Body of pancreas (tissue), 4 donors: Measurements from ENCODE around the gene TMEM184B. TPM values are rescaled to one million over a fixed set of nuclear protein-coding genes. Genes with fewer than 3 reads are reported as not detected.

ENCODE experiments used
- ATAC-seq: fragments of 150-250 bp; one replicate; pipeline ENCODE4 v1.9.1; 2016
- DNase-seq, 4 donors: peaks; one replicate each; pipeline ENCODE4 v3.0.0-alpha.2; 2019
- H3K27ac ChIP-seq, 4 donors: fragments of 200-600 bp; sonication (generic); 1 replicate in 3 of 4; 2 replicates in 1 of 4; pipeline versions ENCODE4 v1.5.1 to v1.6.1; 2016 to 2019; ENCODE audit warnings: mild to moderate bottlenecking in 1 of 4, mixed read lengths in 1 of 4, moderate library complexity in 1 of 4
- H3K27me3 ChIP-seq, 2 donors: fragments of 200-600 bp; sonication (generic); one replicate each; pipeline ENCODE4 v1.6.0; 2016; ENCODE audit warnings: mild to moderate bottlenecking in 1 of 2
- H3K36me3 ChIP-seq, 2 donors: fragments of 200-600 bp; sonication (generic); replicated peaks in 1 of 2; 2 replicates each; pipeline ENCODE4 v1.5.1; 2016; ENCODE audit warnings: low read depth in 2 of 2; ENCODE audit not compliant: insufficient read depth in 1 of 2
- H3K4me1 ChIP-seq: fragments of 200-600 bp; sonication (generic); one replicate; pipeline ENCODE4 v1.6.0; 2016
- H3K4me3 ChIP-seq, 2 donors: fragments of 200-600 bp; sonication (generic); 1 replicate in 1 of 2; 2 replicates in 1 of 2; pipeline ENCODE4 v1.5.1; 2016 to 2019
- H3K9me3 ChIP-seq, 3 donors: fragments of 200-600 bp; sonication (generic); 1 replicate in 2 of 3; 2 replicates in 1 of 3; pipeline ENCODE4 v1.5.1; 2016
- CTCF ChIP-seq, 7 experiments: fragments of 450-650 bp in 4 of 7; fragments of 200-600 bp in 3 of 7; sonication (generic) in 3 of 7; IDR thresholded peaks; one replicate each; pipeline ENCODE4 v1.5.1; 2016 to 2019; ENCODE audit warnings: antibody characterized with exemption in 7 of 7
- POLR2A ChIP-seq, 3 donors: fragments of 450-650 bp; IDR thresholded peaks; one replicate each; pipeline ENCODE4 v1.6.1; 2016; ENCODE audit warnings: antibody characterized with exemption in 3 of 3, mild to moderate bottlenecking in 2 of 3
- WGBS, 2 donors: methylation state at CpG; one replicate each; pipeline ENCODE4 v1.1.5; 2017; 5-methylcytosine and 5-hydroxymethylcytosine counted together
- intact Hi-C: fragments of 100-400 bp; cut with DNase I; formaldehyde crosslinking; loops from one replicate; pipeline ENCODE4 v1.15.1; 2023
- total RNA-seq, 2 donors: library from RNA; depleted of rRNA; stranded (reverse); fragments of >200 nt; gene quantifications; one replicate each; pipeline ENCODE4 v1.1.0, GENCODE V29; 2016

The TMEM184B gene
- total RNA-seq, 2 donors from 2014 or later, result 28.7 to 31.4 TPM

- no peak overlapping the region for H3K27ac ChIP-seq
These were observed 26.9 kb upstream of the TMEM184B start for GRCh38 chr22:38299770-38300102.

GRCh38 chr22:38298312-38299005 lies 25.6 kb upstream of the TMEM184B start:
- WGBS, 2 donors, result 86 to 89% methylated on average over 14 to 25 of the region's 25 CpGs
- TF ChIP-seq CTCF (IDR thresholded peaks at IDR 0.05), result peak in 3 of 7 experiments; percentile 14 to 24 (median 23)
- no peak for TF ChIP-seq POLR2A (IDR thresholded peaks at IDR 0.05)
- no peak for ATAC-seq

More at GRCh38 chr22:38299770-38300102, 26.9 kb upstream of the TMEM184B start:
- Histone ChIP-seq H3K36me3 (peaks cover 7 to 48% of the 10 kb centered on the region in 2 donors), H3K4me1 (peaks cover 27% of the 10 kb centered on the region), H3K9me3 (no peaks in the 10 kb centered on the region), H3K4me3 (no peak overlapping the region), H3K27me3 (no peaks in the 10 kb centered on the region)
- TF ChIP-seq CTCF (IDR thresholded peaks at IDR 0.05), result no peak
- no peak for TF ChIP-seq POLR2A (IDR thresholded peaks at IDR 0.05)
- DNase-seq (no peak), ATAC-seq (no peak)
- intact Hi-C loops, result no loop called here
- 69 to 83% methylated on average over 9 to 12 of the region's 12 CpGs for WGBS, 2 donors

GRCh38 chr22:38296372-38296771 lies 23.6 kb upstream of the TMEM184B start:
- WGBS, 2 donors, result 74 to 80% methylated on average over 2 to 4 of the region's 4 CpGs
- ATAC-seq, result no peak
- intact Hi-C loops, result no loop called here
- Histone ChIP-seq H3K9me3 (no peaks in the 10 kb centered on the region), H3K27ac (no peak overlapping the region), H3K4me3 (no peak overlapping the region), H3K27me3 (no peaks in the 10 kb centered on the region), H3K4me1 (peaks cover 13% of the 10 kb centered on the region), H3K36me3 (peaks cover 7 to 53% of the 10 kb centered on the region in 2 donors)
- no peak for TF ChIP-seq CTCF (IDR thresholded peaks at IDR 0.05)
- TF ChIP-seq POLR2A (IDR thresholded peaks at IDR 0.05), result no peak
- no peak for DNase-seq

More at GRCh38 chr22:38298312-38299005, 25.6 kb upstream of the TMEM184B start:
- H3K36me3 ChIP-seq, result peaks cover 7 to 53% of the 10 kb centered on the region in 2 donors
- H3K4me1 ChIP-seq, result peaks cover 15% of the 10 kb centered on the region
- no peak for DNase-seq
- no peak overlapping the region for H3K4me3 ChIP-seq
- intact Hi-C loops, result no loop called here
- no peaks in the 10 kb centered on the region for H3K27me3 ChIP-seq
- H3K27ac ChIP-seq, result no peak overlapping the region
- H3K9me3 ChIP-seq, result no peaks in the 10 kb centered on the region

GRCh38 chr22:38295863-38296262 lies 23.1 kb upstream of the TMEM184B start:
- no peak for TF ChIP-seq POLR2A (IDR thresholded peaks at IDR 0.05)
- no peak for TF ChIP-seq CTCF (IDR thresholded peaks at IDR 0.05)
- 81 to 88% methylated on average over 4 to 9 of the region's 9 CpGs for WGBS, 2 donors
- Histone ChIP-seq H3K4me1 (peaks cover 13% of the 10 kb centered on the region), H3K9me3 (no peaks in the 10 kb centered on the region), H3K4me3 (no peak overlapping the region), H3K36me3 (peaks cover 7 to 51% of the 10 kb centered on the region in 2 donors), H3K27me3 (no peaks in the 10 kb centered on the region), H3K27ac (no peak overlapping the region)
- no peak for DNase-seq
- intact Hi-C loops, result no loop called here
- ATAC-seq, result no peak

- intact Hi-C loops, result no loop called here
- Histone ChIP-seq H3K27me3 (no peaks in the 10 kb centered on the region), H3K4me1 (peaks cover 13% of the 10 kb centered on the region), H3K36me3 (peaks cover 7 to 47% of the 10 kb centered on the region in 2 donors), H3K27ac (no peak overlapping the region), H3K9me3 (no peaks in the 10 kb centered on the region), H3K4me3 (no peak overlapping the region)
- DNase-seq (no peak), ATAC-seq (no peak)
- WGBS, 2 donors, result 85 to 96% methylated on average over 2 to 4 of the region's 6 CpGs
- no peak for TF ChIP-seq CTCF (IDR thresholded peaks at IDR 0.05)
- no peak for TF ChIP-seq POLR2A (IDR thresholded peaks at IDR 0.05)
These were observed 22.5 kb upstream of the TMEM184B start for GRCh38 chr22:38295339-38295738.
